Left lung (tissue), 10 donors: ENCODE data around the gene NOL11. TPM values are rescaled to one million over a fixed set of nuclear protein-coding genes. Genes with fewer than 3 reads are reported as not detected.
"Not testable (repeated sequence)": the region's sequence is repeated elsewhere in the genome, so short reads cannot be mapped to it uniquely, and the experiment has no call there.

ENCODE experiments used
- ATAC-seq: fragments of 200-7000 bp; cut with Tn5 transposase; one replicate; pipeline ENCODE4 v1.9.1; 2020; ENCODE audit warnings: moderate library complexity
- DNase-seq, 4 donors: peaks; one replicate each; pipeline ENCODE4 v3.0.0-alpha.2; 2013 to 2020
- H3K27ac ChIP-seq, 2 donors: fragments of 200-600 bp; sonication (generic) in 1 of 2; one replicate each; pipeline versions ENCODE4 v1.5.0 to v1.8.0; 2020 to 2021
- H3K27me3 ChIP-seq, 2 donors: fragments of 200-600 bp; sonication (generic) in 1 of 2; one replicate each; pipeline versions ENCODE4 v1.5.0 to v1.8.0; 2020 to 2021
- H3K36me3 ChIP-seq, 2 donors: fragments of 200-600 bp; sonication (generic) in 1 of 2; one replicate each; pipeline versions ENCODE4 v1.5.0 to v1.8.0; 2020 to 2021
- H3K4me1 ChIP-seq, 2 donors: fragments of 200-600 bp; one replicate each; pipeline ENCODE4 v1.8.0; 2021
- H3K4me3 ChIP-seq, 2 donors: fragments of 200-600 bp; sonication (generic) in 1 of 2; one replicate each; pipeline versions ENCODE4 v1.5.0 to v1.8.0; 2020 to 2021; ENCODE audit warnings: mild to moderate bottlenecking in 1 of 2
- H3K9me3 ChIP-seq, 2 donors: fragments of 200-600 bp; sonication (generic) in 1 of 2; one replicate each; pipeline versions ENCODE4 v1.5.0 to v1.8.0; 2020 to 2021
- CTCF ChIP-seq, 2 donors: fragments of 200-600 bp; sonication (generic) in 1 of 2; IDR thresholded peaks; one replicate each; pipeline versions ENCODE4 v1.5.0 to v1.8.0; 2021; ENCODE audit warnings: antibody characterized with exemption in 2 of 2
- intact Hi-C, 2 donors: fragments of 100-400 bp; cut with DNase I; formaldehyde crosslinking; loops; one replicate each; pipeline versions ENCODE4 v1.11.2 to v1.14.2; 2022
- polyA plus RNA-seq, 6 donors: library from polyadenylated mRNA; unstranded; fragments of 120-200 nt; gene quantifications; one replicate each; pipeline ENCODE4 v1.2.1, GENCODE V29; 2013; ENCODE audit not compliant: insufficient read length in 6 of 6
- total RNA-seq, 2 donors: library from RNA; stranded (reverse); fragmentation: NEBNext Ultra II Directional; extraction: Animal tissue kit (Norgen Biotek cat#: 25700); gene quantifications; one replicate each; pipeline ENCODE4 v1.2.1, GENCODE V29; 2021
- donor health status: DM: no; HTN: yes; CAD: no.
- donor health status: DM: no; HTN: no; CAD: no.

The NOL11 gene
- total and polyA plus RNA-seq, 8 donors: 27.8 to 92.6 (median 81.9) TPM

GRCh38 chr17:67693811-67694210 lies 23.9 kb upstream of the NOL11 start:
- intact Hi-C loops: loop anchor here in 1 of 2 donors (10.0 kb wide), 1 partner anchor 319 kb away; the partner anchor contains the start of gene PITPNC1
- Histone ChIP-seq H3K36me3 (peaks cover 0 to 5% of the 10 kb centered on the region in 2 donors), H3K4me1 (peaks cover 0 to 7% of the 10 kb centered on the region in 2 donors), H3K4me3 (no peak overlapping the region), H3K27me3 (no peaks in the 10 kb centered on the region), H3K27ac (no peak overlapping the region), H3K9me3 (no peaks in the 10 kb centered on the region)
- DNase-seq (no peak), ATAC-seq (no peak)
- no peak for TF ChIP-seq CTCF (IDR thresholded peaks at IDR 0.05)

GRCh38 chr17:67696347-67696746 lies 21.4 kb upstream of the NOL11 start:
- Histone ChIP-seq H3K36me3 (peaks cover 0 to 5% of the 10 kb centered on the region in 2 donors), H3K27me3 (no peaks in the 10 kb centered on the region), H3K27ac (no peak overlapping the region), H3K4me3 (no peak overlapping the region), H3K4me1 (no peaks in the 10 kb centered on the region), H3K9me3 (peaks cover 0 to 3% of the 10 kb centered on the region in 2 donors)
- DNase-seq (no peak), ATAC-seq (peak; percentile 51)
- intact Hi-C loops: loop anchor here in 1 of 2 donors (10.0 kb wide), 1 partner anchor 322 kb away; the partner anchor contains the start of gene PITPNC1
- no peak for TF ChIP-seq CTCF (IDR thresholded peaks at IDR 0.05)

DNA sequence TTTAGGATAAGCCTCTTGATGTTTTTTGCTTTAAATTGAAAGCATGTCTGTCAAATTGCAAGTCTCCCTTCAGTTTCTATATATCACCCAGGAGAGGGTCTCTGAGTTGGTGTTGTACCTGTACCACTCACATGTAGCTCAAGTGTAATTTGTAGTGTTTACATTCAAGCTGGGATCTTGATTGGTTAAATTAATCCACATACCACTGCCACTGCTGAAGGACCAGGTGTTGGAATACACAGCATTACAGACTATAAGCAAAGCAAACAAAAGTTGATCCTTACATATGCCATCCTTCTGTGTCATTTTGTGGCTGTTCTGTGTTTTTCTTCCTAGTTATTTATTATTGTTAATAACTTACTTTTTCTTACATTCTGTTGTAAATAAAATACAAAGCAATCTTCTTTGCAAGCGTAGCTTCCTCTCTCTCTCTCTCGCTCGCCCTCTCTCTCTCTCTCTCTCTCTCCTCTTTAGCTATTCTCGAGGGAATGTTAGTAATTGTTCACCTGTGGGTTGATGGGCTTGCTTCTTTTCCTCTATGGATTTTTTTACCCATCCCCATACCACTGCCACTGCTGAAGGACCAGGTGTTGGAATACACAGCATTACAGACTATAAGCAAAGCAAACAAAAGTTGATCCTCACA lies 20.8 kb upstream of the NOL11 start:
- DNase-seq (no peak), ATAC-seq (peak; percentile 73)
- TF ChIP-seq CTCF (IDR thresholded peaks at IDR 0.05): no peak
- Histone ChIP-seq H3K36me3 (peaks cover 0 to 5% of the 10 kb centered on the region in 2 donors), H3K9me3 (peaks cover 0 to 3% of the 10 kb centered on the region in 2 donors), H3K27ac (no peak overlapping the region), H3K4me1 (no peaks in the 10 kb centered on the region), H3K27me3 (no peaks in the 10 kb centered on the region), H3K4me3 (no peak overlapping the region)
- intact Hi-C loops: loop anchor here in 1 of 2 donors (10.0 kb wide), 1 partner anchor 322 kb away; the partner anchor contains the start of gene PITPNC1

- TF ChIP-seq CTCF (IDR thresholded peaks at IDR 0.05): no peak
These were observed 17.6 kb upstream of the NOL11 start for GRCh38 chr17:67700037-67700724.

GRCh38 chr17:67700725-67701119 lies 17.0 kb upstream of the NOL11 start:
- no peak for TF ChIP-seq CTCF (IDR thresholded peaks at IDR 0.05)
- no peak for DNase-seq
- no peaks in the 10 kb centered on the region for H3K36me3 ChIP-seq

More at GRCh38 chr17:67700037-67700724, 17.6 kb upstream of the NOL11 start:
- ATAC-seq (no peak), DNase-seq (no peak)
- intact Hi-C loops: no loop called here
- no peaks in the 10 kb centered on the region for H3K4me1 ChIP-seq
- H3K9me3 ChIP-seq: peaks cover 0 to 3% of the 10 kb centered on the region in 2 donors
- no peaks in the 10 kb centered on the region for H3K27me3 ChIP-seq
- H3K36me3 ChIP-seq: no peaks in the 10 kb centered on the region
- H3K4me3 ChIP-seq: no peak overlapping the region
- no peak overlapping the region for H3K27ac ChIP-seq

DNA sequence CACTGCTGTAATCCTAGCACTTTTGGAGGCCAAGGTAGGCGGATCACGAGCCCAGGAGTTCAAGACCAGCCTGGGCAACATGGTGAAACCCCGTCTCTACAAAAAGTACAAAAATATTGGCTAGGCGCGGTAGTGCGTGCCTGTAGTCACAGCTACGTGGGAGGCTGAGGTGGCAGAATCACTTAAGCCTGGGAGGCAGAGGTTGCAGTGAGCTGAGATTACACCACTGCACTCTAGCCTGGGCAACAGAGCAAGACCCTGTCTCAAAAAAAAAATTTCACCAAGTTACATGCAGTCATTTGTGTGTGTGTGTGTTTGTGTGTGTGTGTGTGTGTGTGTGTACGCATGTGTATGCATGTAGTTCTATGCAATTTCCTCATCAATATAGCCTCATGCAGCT lies 14.9 kb upstream of the NOL11 start:
- H3K4me3 ChIP-seq, DNase-seq, ATAC-seq, H3K9me3 ChIP-seq, H3K27ac ChIP-seq, intact Hi-C loops, H3K27me3 ChIP-seq, H3K36me3 ChIP-seq, H3K4me1 ChIP-seq: not testable (repeated sequence)

More at GRCh38 chr17:67700725-67701119, 17.0 kb upstream of the NOL11 start:
- Histone ChIP-seq H3K27me3 (no peaks in the 10 kb centered on the region), H3K9me3 (peaks cover 0 to 3% of the 10 kb centered on the region in 2 donors), H3K27ac (no peak overlapping the region), H3K4me3 (no peak overlapping the region), H3K4me1 (no peaks in the 10 kb centered on the region)
- intact Hi-C loops: no loop called here
- ATAC-seq: no peak
